H1 (cell line): ENCODE data around the gene EEF1G. TPM values are rescaled to one million over a fixed set of nuclear protein-coding genes. Genes with fewer than 3 reads are reported as not detected.

ENCODE experiments used
- CTCF ChIA-PET: fragments of 300-600 bp; sonication (Branson Sonifier 250); formaldehyde crosslinking; loops from one replicate; lab custom pipeline; 2021; ENCODE audit not compliant: partially characterized antibody; lab: Charles Lee
- POLR2A ChIA-PET: fragments of 300-600 bp; sonication (Branson Sonifier 250); formaldehyde crosslinking; loops from one replicate; lab custom pipeline; 2021; ENCODE audit warnings: inconsistent platforms; ENCODE audit not compliant: partially characterized antibody; lab: Charles Lee
- DNase-seq, 2 experiments: peaks; one replicate each; pipeline versions ENCODE4 v3.0.0 to v3.0.0-alpha.2; 2010 to 2022; ENCODE audit warnings: low spot score in 2 of 2, low read depth in 1 of 2, mixed read lengths in 1 of 2
- FAIRE-seq: peaks from 2 replicates; lab custom pipeline; 2011; peaks lifted over from hg19 to GRCh38; lab: Jason Lieb, UNC
- H2AFZ ChIP-seq: 2 replicates; pipeline ENCODE4 v1.8.1; 2012; ENCODE audit warnings: low read length, inconsistent platforms
- H2AK5ac ChIP-seq: 2 replicates; pipeline ENCODE4 v1.6.1; 2013; ENCODE audit warnings: low read depth, low read length
- H2BK120ac ChIP-seq: replicated peaks from 2 replicates; pipeline ENCODE3; 2013; ENCODE audit warnings: low read depth, low read length, inconsistent platforms
- H2BK12ac ChIP-seq: 2 replicates; pipeline ENCODE4 v1.6.1; 2013; ENCODE audit warnings: low read depth, low read length
- H2BK15ac ChIP-seq: 2 replicates; pipeline ENCODE4 v1.6.1; 2013; ENCODE audit warnings: low read length
- H2BK20ac ChIP-seq: 2 replicates; pipeline ENCODE4 v1.6.1; 2013; ENCODE audit warnings: low read length
- H2BK5ac ChIP-seq: 2 replicates; pipeline ENCODE4 v1.6.1; 2013; ENCODE audit warnings: low read depth, low read length
- H3K14ac ChIP-seq: 2 replicates; pipeline ENCODE4 v1.6.1; 2013; ENCODE audit warnings: inconsistent platforms; ENCODE audit not compliant: insufficient read length
- H3K18ac ChIP-seq: 2 replicates; pipeline ENCODE4 v1.6.1; 2013; ENCODE audit warnings: low read length; ENCODE audit errors: extremely low read depth
- H3K23ac ChIP-seq: 2 replicates; pipeline ENCODE4 v1.6.1; 2013; ENCODE audit warnings: inconsistent platforms; ENCODE audit not compliant: insufficient read length
- H3K23me2 ChIP-seq: 2 replicates; pipeline ENCODE4 v1.6.1; 2013; ENCODE audit warnings: low read depth, low read length
- H3K27ac ChIP-seq: 2 replicates; pipeline ENCODE4 v1.6.1; 2011; ENCODE audit warnings: low read depth, low read length, inconsistent platforms
- H3K27me3 ChIP-seq, 4 experiments: replicated peaks in 1 of 4; 1 replicate in 1 of 4; 2 replicates in 3 of 4; pipeline versions ENCODE4 v1.6.1 to v1.8.1; 2011 to 2013; ENCODE audit warnings: low read length in 3 of 4, mild to moderate bottlenecking in 3 of 4, inconsistent platforms in 2 of 4, mixed read lengths in 2 of 4, moderate library complexity in 1 of 4; ENCODE audit not compliant: control insufficient read depth in 3 of 4, insufficient read depth in 3 of 4; ENCODE audit errors: extremely low read depth in 1 of 4
- H3K36me3 ChIP-seq, 4 experiments: 2 replicates each; pipeline versions ENCODE4 v1.6.1 to v1.8.1; 2011 to 2013; ENCODE audit warnings: mild to moderate bottlenecking in 4 of 4, low read length in 3 of 4, moderate library complexity in 2 of 4, control low read depth in 1 of 4, inconsistent platforms in 1 of 4; ENCODE audit not compliant: insufficient read depth in 4 of 4, control insufficient read depth in 2 of 4
- H3K4ac ChIP-seq: replicated peaks from 2 replicates; pipeline ENCODE3; 2013; ENCODE audit warnings: low read length, low read depth, mixed read lengths, inconsistent platforms; ENCODE audit not compliant: insufficient read length
- H3K4me1 ChIP-seq, 4 experiments: replicated peaks in 1 of 4; 1 replicate in 1 of 4; 2 replicates in 3 of 4; pipeline versions ENCODE4 v1.6.1 to v1.8.1; 2011 to 2013; ENCODE audit warnings: low read length in 3 of 4, inconsistent platforms in 2 of 4, mixed read lengths in 1 of 4; ENCODE audit not compliant: insufficient read depth in 4 of 4, control insufficient read depth in 3 of 4
- H3K4me2 ChIP-seq, 2 experiments: 2 replicates each; pipeline versions ENCODE4 v1.6.1 to v1.8.1; 2011 to 2013; ENCODE audit warnings: low read depth in 2 of 2, low read length in 2 of 2, control low read depth in 1 of 2, inconsistent platforms in 1 of 2, mild to moderate bottlenecking in 1 of 2; ENCODE audit not compliant: insufficient read depth in 1 of 2
- H3K4me3 ChIP-seq, 4 experiments: fragments of 200-600, 300-600 bp in 1 of 4; sonication (generic), shearing (Covaris generic), sonication (Bioruptor Twin) in 1 of 4; 2 replicates each; pipeline versions ENCODE4 v1.5.1 to v1.8.1; 2011 to 2016; ENCODE audit warnings: low read length in 4 of 4, low read depth in 3 of 4, control low read depth in 2 of 4, inconsistent platforms in 2 of 4, mild to moderate bottlenecking in 2 of 4, mixed read lengths in 1 of 4, moderate library complexity in 1 of 4; ENCODE audit not compliant: insufficient read depth in 2 of 4; ENCODE audit errors: extremely low read depth in 1 of 4
- H3K56ac ChIP-seq: replicated peaks from 2 replicates; pipeline ENCODE3; 2013; ENCODE audit warnings: low read depth, mild to moderate bottlenecking, mixed read lengths, low read length, inconsistent platforms; ENCODE audit not compliant: insufficient read length
- H3K79me1 ChIP-seq: 2 replicates; pipeline ENCODE4 v1.6.1; 2013; ENCODE audit warnings: low read depth, low read length, control low read depth
- H3K79me2 ChIP-seq, 2 experiments: 2 replicates each; pipeline versions ENCODE4 v1.6.1 to v1.8.1; 2012 to 2013; ENCODE audit warnings: low read length in 2 of 2, mild to moderate bottlenecking in 2 of 2, inconsistent platforms in 1 of 2; ENCODE audit not compliant: insufficient read depth in 2 of 2, control insufficient read depth in 1 of 2
- H3K9ac ChIP-seq, 4 experiments: replicated peaks in 1 of 4; 1 replicate in 1 of 4; 2 replicates in 3 of 4; pipeline versions ENCODE4 v1.6.1 to v1.8.1; 2011 to 2013; ENCODE audit warnings: low read depth in 3 of 4, low read length in 3 of 4, control low read depth in 2 of 4, mild to moderate bottlenecking in 2 of 4, moderate library complexity in 2 of 4, inconsistent platforms in 1 of 4; ENCODE audit errors: extremely low read depth in 1 of 4
- H3K9me3 ChIP-seq, 2 experiments: 2 replicates each; pipeline versions ENCODE4 v1.6.1 to v1.8.1; 2012 to 2013; ENCODE audit warnings: mild to moderate bottlenecking in 2 of 2, moderate library complexity in 2 of 2, control low read depth in 1 of 2, inconsistent platforms in 1 of 2, low read depth in 1 of 2, low read length in 1 of 2, mixed read lengths in 1 of 2; ENCODE audit not compliant: insufficient read depth in 2 of 2
- H4K20me1 ChIP-seq, 2 experiments: replicated peaks in 1 of 2; 2 replicates each; pipeline versions ENCODE3 to v1.8.1; 2011 to 2013; ENCODE audit warnings: inconsistent platforms in 2 of 2, low read length in 2 of 2, mild to moderate bottlenecking in 1 of 2; ENCODE audit not compliant: insufficient read depth in 2 of 2, control insufficient read depth in 1 of 2
- H4K5ac ChIP-seq: 2 replicates; pipeline ENCODE4 v1.6.1; 2013; ENCODE audit warnings: low read length, low read depth, mixed read lengths, inconsistent platforms; ENCODE audit not compliant: insufficient read length
- H4K8ac ChIP-seq: 2 replicates; pipeline ENCODE4 v1.8.0; 2013; ENCODE audit warnings: mild to moderate bottlenecking, moderate library complexity, low read length, inconsistent platforms; ENCODE audit not compliant: insufficient read depth; ENCODE audit errors: extremely low read depth
- H4K91ac ChIP-seq: replicated peaks from 2 replicates; pipeline ENCODE3; 2013; ENCODE audit warnings: low read length, mixed read lengths, inconsistent platforms; ENCODE audit not compliant: insufficient read length
- BCL11A ChIP-seq, 2 experiments: IDR thresholded peaks; one replicate each; pipeline ENCODE4 v1.6.1; 2011; ENCODE audit warnings: low read depth in 2 of 2, low read length in 2 of 2, mild to moderate bottlenecking in 2 of 2
- RAD21 ChIP-seq, 2 experiments: IDR thresholded peaks in 1 of 2; conservative IDR thresholded peaks in 1 of 2; 2 replicates each; pipeline ENCODE4 v1.6.1; 2011; ENCODE audit warnings: low read depth in 2 of 2, low read length in 2 of 2, improper control_type of control experiment in 1 of 2, inconsistent platforms in 1 of 2, mild to moderate bottlenecking in 1 of 2, moderate library complexity in 1 of 2
- TAF7 ChIP-seq: optimal IDR thresholded peaks from 2 replicates; pipeline ENCODE3; 2011; ENCODE audit warnings: low read depth, mild to moderate bottlenecking, inconsistent platforms, low read length, moderate library complexity, borderline replicate concordance
- WGBS, 2 experiments: shearing (Covaris generic) in 1 of 2; methylation state at CpG; one replicate each; pipeline versions ENCODE4 v1.1.6 to v1.1.7; 2013 to 2015; ENCODE audit warnings: low lambda C conversion rate in 2 of 2, mixed read lengths in 2 of 2, inconsistent platforms in 1 of 2, low coverage in 1 of 2, missing lambda C conversion rate in 1 of 2; ENCODE audit not compliant: insufficient replicate concordance in 2 of 2, insufficient coverage in 1 of 2, insufficient read length in 1 of 2; ENCODE audit errors: extremely low coverage in 1 of 2, missing lambda C conversion rate in 1 of 2; 5-methylcytosine and 5-hydroxymethylcytosine counted together
- polyA plus RNA-seq, 7 experiments: library from polyadenylated mRNA; depleted of rRNA in 3 of 7; stranded (reverse) in 5 of 7; unstranded in 2 of 7; fragments of >200 nt in 5 of 7; fragments of 200-250 nt in 2 of 7; gene quantifications; 1 replicate in 5 of 7; 2 replicates in 1 of 7; 4 replicates in 1 of 7; pipeline versions ENCODE4 v1.2.1 to v1.2.3, GENCODE V29; 2011 to 2013; ENCODE audit warnings: missing spikeins in 2 of 7, mixed read lengths in 2 of 7
- total RNA-seq: library from RNA; stranded (reverse); fragmentation: NEBNext Ultra II Directional; extraction: Animal tissue kit (Norgen Biotek cat#: 25700); gene quantifications from 2 replicates; pipeline ENCODE4 v1.2.1, GENCODE V29; 2021

EEF1G gene
- total and polyA plus RNA-seq, 2 of the 8 experiments (the other 6 are each of a cell fraction or from before 2014, with no cell fraction given), result 1,627 to 1,996 TPM

GRCh38 chr11:62560566-62561103 is 13.1 kb downstream of the EEF1G start:
- no peak overlapping the region for H4K8ac ChIP-seq
- no peak overlapping the region; the same call in 1 of the 2 replicates for H3K18ac ChIP-seq
- H3K27ac ChIP-seq, result peak overlapping the region; percentile 55; the same call in 1 of the 2 replicates
- WGBS, 2 experiments, result 83% methylated on average over 2 of the region's 2 CpGs; no CpG with 5 or more reads in 1 of the 2 experiments
- DNase-seq (peak; percentile 89 to 93), FAIRE-seq (peak; percentile 57)
- no peak overlapping the region for H2BK15ac ChIP-seq
- H2BK5ac ChIP-seq, result no peak overlapping the region
- H3K36me3 ChIP-seq, result peaks cover 26 to 61% (median 42%) of the 10 kb centered on the region in 4 experiments
- no peak overlapping the region for H4K5ac ChIP-seq
- no peak overlapping the region for H2AK5ac ChIP-seq
- H3K56ac ChIP-seq, result no peak overlapping the region
- no peak overlapping the region for H2BK120ac ChIP-seq
- H3K23ac ChIP-seq, result no peak overlapping the region
- no peaks in the 10 kb centered on the region for H3K27me3 ChIP-seq
- H2BK20ac ChIP-seq, result no peak overlapping the region
- no peak overlapping the region for H3K4ac ChIP-seq
- H3K4me3 ChIP-seq, result peak overlapping the region in 1 of 4 experiments; percentile 27; a peak in 1 of 8 replicates
- ChIA-PET POLR2A (interaction anchor here (0.7 to 20.7 kb wide), 23 partner anchors 3 to 1752 kb away, joined by 3 to 336 read pairs (median 6); partner anchors contain the start of genes AHNAK, C11orf98, CSKMT and EEF1G), CTCF (interaction anchor here (0.6 to 10.9 kb wide), 45 partner anchors 8 to 344 kb away, joined by 3 to 161 read pairs (median 4); partner anchors contain the start of genes AHNAK, EEF1G, LRRN4CL and SCGB1A1)
- no peak overlapping the region for H2AFZ ChIP-seq
- no peaks in the 10 kb centered on the region for H3K9me3 ChIP-seq
- H3K4me2 ChIP-seq, result peak overlapping the region; percentile 13 to 34
- no peak overlapping the region for H3K14ac ChIP-seq
- peaks cover 0 to 24% of the 10 kb centered on the region in 2 experiments; a peak in 2 of 4 replicates for H3K79me2 ChIP-seq
- H3K4me1 ChIP-seq, result peaks cover 19 to 35% (median 24%) of the 10 kb centered on the region in 4 experiments
- H4K91ac ChIP-seq, result no peak overlapping the region
- no peak overlapping the region for H3K9ac ChIP-seq
- peak overlapping the region; percentile 23; the same call in 1 of the 2 replicates for H2BK12ac ChIP-seq
- no peaks in the 10 kb centered on the region for H3K23me2 ChIP-seq
- no peaks in the 10 kb centered on the region; the same call in 1 of the 2 replicates for H3K79me1 ChIP-seq
- peaks cover 17 to 38% of the 10 kb centered on the region in 2 experiments for H4K20me1 ChIP-seq
- TF ChIP-seq BCL11A (IDR thresholded peaks at IDR 0.05; ENCODE audit: low read depth in 2 of 2, low read length in 2 of 2) (no peak), TAF7 (no peak), RAD21 (IDR thresholded peaks at IDR 0.05 in 1 of 2, conservative IDR thresholded peaks at IDR 0.05 in 1 of 2; ENCODE audit: low read depth in 2 of 2, low read length in 2 of 2) (peak; percentile 90 to 93)
